Muscle layer of duodenum (tissue), 2 donors: ENCODE measurements around the gene CRTAP.
"Not testable (repeated sequence)": the region's sequence is repeated elsewhere in the genome, so short reads cannot be mapped to it uniquely, and the experiment has no call there.

Experiments
- H3K27ac ChIP-seq: one replicate; pipeline ENCODE4 v1.7.0; 2013; ENCODE audit warnings: mild to moderate bottlenecking, low read length
- H3K27me3 ChIP-seq: one replicate; pipeline ENCODE4 v1.7.0; 2013; ENCODE audit warnings: low read depth, mild to moderate bottlenecking, control low read depth, low read length
- H3K36me3 ChIP-seq, 2 donors: one replicate each; pipeline ENCODE4 v1.7.0; 2013; ENCODE audit warnings: low read length in 2 of 2, control low read depth in 1 of 2, mild to moderate bottlenecking in 1 of 2; ENCODE audit not compliant: insufficient read depth in 2 of 2, control insufficient read depth in 1 of 2
- H3K4me1 ChIP-seq, 2 donors: one replicate each; pipeline ENCODE4 v1.7.0; 2013; ENCODE audit warnings: low read length in 2 of 2, mild to moderate bottlenecking in 2 of 2, control low read depth in 1 of 2, moderate library complexity in 1 of 2; ENCODE audit not compliant: insufficient read depth in 2 of 2, control insufficient read depth in 1 of 2
- H3K4me3 ChIP-seq, 2 donors: one replicate each; pipeline ENCODE4 v1.7.0; 2013; ENCODE audit warnings: low read length in 2 of 2, low read depth in 1 of 2, mild to moderate bottlenecking in 1 of 2
- H3K9me3 ChIP-seq, 2 donors: one replicate each; pipeline ENCODE4 v1.7.0; 2013; ENCODE audit warnings: low read length in 2 of 2, control low read depth in 1 of 2, mild to moderate bottlenecking in 1 of 2; ENCODE audit not compliant: control insufficient read depth in 1 of 2
- donor health status: healthy.

CRTAP gene

DNA sequence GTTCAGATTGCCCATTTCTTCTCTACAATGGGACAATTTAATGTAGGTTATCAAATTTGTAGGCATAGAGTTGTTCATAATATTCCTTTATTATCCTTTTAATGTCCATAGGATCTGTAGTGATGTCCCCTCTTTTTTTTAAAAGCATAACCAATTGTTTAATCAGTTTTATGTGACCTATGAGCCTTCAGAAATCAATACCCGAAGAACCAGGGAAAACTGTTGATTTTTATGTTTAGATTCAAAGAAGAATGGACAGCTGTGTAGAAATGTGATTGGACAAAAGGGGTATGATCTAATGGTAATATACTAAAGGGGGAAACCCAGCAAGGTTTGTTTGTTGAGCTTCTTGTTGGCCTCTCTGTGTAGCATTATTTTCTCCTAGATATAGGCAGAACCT lies 65.3 kb downstream of the CRTAP start:
- Histone ChIP-seq H3K4me1 (no peaks in the 10 kb centered on the region), H3K27ac (no peak overlapping the region), H3K9me3 (peaks cover 2 to 3% of the 10 kb centered on the region in 2 donors), H3K4me3 (no peak overlapping the region), H3K27me3 (no peaks in the 10 kb centered on the region), H3K36me3 (no peaks in the 10 kb centered on the region)

DNA sequence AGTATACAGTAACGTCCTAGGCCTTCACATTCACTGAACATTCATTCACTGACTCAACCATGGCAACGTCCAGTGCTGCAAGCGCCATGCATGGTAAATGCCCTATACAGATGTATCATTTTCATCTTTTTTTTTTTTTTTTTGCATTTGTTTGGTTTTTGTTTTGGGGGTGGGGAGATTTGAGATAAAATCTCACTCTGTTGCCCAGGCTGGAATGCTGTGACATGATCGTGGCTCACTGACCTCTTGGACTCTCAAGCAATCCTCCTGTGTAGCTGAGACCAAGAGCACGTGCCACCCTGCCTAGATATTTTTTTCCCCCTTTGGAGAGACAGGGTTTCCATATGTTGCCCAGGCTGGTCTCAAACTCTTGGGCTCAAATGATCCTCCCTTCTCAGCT lies 67.4 kb downstream of the CRTAP start:
- H3K36me3 ChIP-seq: no peaks in the 10 kb centered on the region
- no peak overlapping the region for H3K4me3 ChIP-seq
- no peaks in the 10 kb centered on the region for H3K4me1 ChIP-seq
- no peak overlapping the region for H3K27ac ChIP-seq
- no peaks in the 10 kb centered on the region for H3K27me3 ChIP-seq
- H3K9me3 ChIP-seq: peaks cover 2 to 3% of the 10 kb centered on the region in 2 donors

DNA sequence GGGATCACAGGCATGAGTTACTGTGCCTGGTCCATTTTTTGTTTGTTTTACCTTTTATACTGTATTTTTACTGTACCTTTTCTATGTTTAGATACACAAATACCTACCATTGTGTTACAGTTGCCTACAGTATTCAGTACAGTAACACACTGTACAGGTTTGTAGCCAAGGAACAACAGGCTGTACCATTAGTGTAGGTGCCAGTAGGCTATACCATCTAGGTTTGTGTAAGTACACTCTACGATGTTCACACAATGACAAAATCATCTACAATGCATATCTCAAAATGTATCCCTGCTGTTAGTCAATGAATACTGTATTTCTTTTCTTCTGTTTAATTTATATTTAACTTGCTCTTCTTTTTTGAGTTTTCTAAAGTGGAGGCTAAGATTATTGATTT lies 67.8 kb downstream of the CRTAP start:
- not testable (repeated sequence) for H3K4me3 ChIP-seq, H3K9me3 ChIP-seq, H3K27me3 ChIP-seq, H3K27ac ChIP-seq, H3K4me1 ChIP-seq, H3K36me3 ChIP-seq

DNA sequence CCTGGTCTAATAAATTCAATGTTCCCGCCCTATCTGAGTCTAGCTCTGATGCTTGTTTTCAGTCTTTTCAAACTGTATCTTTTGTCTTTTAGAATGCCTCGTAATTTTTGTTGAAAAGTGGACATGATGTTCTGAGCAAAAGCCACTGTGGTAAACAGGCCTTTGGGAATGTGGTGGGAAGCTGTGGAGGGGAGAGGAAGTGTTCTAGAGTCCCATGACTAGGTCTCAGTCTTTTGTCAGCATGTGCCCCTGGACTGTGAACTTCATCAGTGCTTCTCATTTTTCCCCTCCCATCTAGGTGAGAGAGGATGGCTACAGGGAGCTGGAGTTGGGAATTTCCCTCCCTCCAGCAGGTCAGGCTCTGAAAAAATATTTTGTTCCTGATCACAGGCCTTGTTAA lies 71.0 kb downstream of the CRTAP start:
- H3K4me3 ChIP-seq: no peak overlapping the region
- peaks cover 0 to 2% of the 10 kb centered on the region in 2 donors for H3K9me3 ChIP-seq
- H3K4me1 ChIP-seq: no peaks in the 10 kb centered on the region
- no peak overlapping the region for H3K27ac ChIP-seq
- H3K36me3 ChIP-seq: no peaks in the 10 kb centered on the region
- no peaks in the 10 kb centered on the region for H3K27me3 ChIP-seq

DNA sequence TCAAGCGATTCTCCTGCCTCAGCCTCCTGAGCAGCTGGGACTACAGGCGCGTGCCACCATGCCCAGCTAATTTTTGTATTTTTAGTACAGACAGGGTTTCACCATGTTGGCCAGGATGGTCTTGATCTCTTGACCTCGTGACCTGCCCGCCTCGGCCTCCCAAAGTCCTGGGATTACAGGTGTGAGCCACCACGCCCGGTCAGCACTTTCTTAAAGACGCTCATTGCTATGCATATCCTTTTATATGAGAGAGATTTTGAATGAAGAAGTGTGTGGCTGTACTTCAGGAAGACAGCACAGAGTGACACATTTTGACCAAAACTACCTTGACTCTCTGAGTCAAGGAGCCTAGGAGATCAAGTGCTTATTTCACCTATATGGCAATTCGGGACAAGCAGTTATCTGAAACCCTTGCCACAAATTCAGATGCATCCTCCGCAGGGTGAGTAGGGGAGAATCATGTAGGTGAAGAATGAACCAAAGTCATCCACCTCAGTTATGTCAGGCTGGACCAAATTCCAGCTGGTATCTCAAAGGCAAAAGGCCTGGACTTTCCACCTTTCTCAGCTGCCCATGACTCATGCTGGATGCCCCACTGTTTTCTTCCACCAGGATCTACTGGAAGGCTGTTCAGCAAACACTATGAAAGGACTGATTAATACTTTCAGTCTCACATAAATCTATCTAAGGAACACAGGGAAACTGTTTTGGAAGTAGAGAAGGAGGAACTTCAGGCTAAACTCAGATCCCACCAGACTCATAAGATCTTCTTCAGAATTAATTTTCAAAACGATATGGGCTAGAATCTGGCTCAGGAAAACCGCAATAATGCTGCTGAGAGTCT lies 72.9 kb downstream of the CRTAP start:
- H3K27ac ChIP-seq: no peak overlapping the region
- H3K4me3 ChIP-seq: no peak overlapping the region
- H3K27me3 ChIP-seq: no peaks in the 10 kb centered on the region
- no peaks in the 10 kb centered on the region for H3K36me3 ChIP-seq
- peaks cover 0 to 2% of the 10 kb centered on the region in 2 donors for H3K9me3 ChIP-seq
- H3K4me1 ChIP-seq: no peaks in the 10 kb centered on the region

DNA sequence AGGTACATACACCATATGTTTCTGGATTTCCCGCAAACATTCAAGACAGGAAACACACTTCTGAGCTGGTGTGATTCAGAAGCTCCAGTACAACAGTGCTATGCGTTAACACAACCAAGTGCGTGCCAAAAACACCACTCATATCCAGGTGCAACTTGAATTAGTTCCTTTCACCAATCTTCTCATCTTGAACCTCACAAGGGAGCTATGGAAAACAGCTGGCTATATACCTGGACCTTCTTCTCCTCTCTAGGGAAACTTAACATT lies 73.5 kb downstream of the CRTAP start:
- Histone ChIP-seq H3K9me3 (peaks cover 0 to 2% of the 10 kb centered on the region in 2 donors), H3K27ac (no peak overlapping the region), H3K36me3 (no peaks in the 10 kb centered on the region), H3K4me1 (no peaks in the 10 kb centered on the region), H3K27me3 (no peaks in the 10 kb centered on the region), H3K4me3 (no peak overlapping the region)

DNA sequence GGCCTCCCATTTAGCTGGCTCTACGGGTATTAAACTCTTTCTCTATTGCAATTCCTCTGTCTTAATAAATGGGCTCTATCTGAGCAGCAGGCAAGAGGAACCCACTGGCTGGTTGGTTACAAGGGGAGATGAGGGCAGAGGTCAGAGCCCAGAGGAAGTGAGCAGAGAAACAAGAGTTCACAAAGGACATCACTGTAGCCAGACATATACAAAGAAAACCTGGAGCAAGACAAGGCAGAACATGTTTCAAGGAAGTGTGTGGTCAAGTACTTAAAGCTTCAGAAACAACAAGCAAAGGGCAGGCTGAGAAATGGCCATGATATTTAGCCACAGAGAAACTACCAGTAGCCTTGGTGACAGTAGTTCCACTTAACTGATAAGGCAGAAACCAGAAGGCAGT lies 80.5 kb downstream of the CRTAP start:
- Histone ChIP-seq H3K36me3 (no peaks in the 10 kb centered on the region), H3K27ac (no peak overlapping the region), H3K4me3 (no peak overlapping the region), H3K4me1 (no peaks in the 10 kb centered on the region), H3K9me3 (peaks cover 0 to 3% of the 10 kb centered on the region in 2 donors), H3K27me3 (no peaks in the 10 kb centered on the region)

DNA sequence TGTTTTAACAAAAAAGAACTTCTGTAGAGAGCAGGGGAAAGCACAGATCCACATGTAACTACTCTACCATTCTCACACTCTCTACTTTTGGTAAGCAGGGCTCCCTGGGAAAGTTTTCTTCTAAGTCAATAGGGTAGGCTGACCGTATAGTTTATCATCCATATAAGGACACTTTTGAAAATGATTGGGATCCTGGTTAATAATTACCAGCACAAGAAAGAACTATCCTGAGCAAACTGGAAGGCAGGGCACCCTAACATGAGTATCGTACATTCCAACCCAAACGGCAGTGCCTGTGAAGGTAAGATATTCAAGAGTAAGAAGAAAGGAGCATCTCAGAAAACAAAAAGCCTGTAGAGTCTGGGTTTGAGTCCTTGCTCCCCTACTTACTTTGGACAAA lies 82.7 kb downstream of the CRTAP start:
- Histone ChIP-seq H3K36me3 (no peaks in the 10 kb centered on the region), H3K27me3 (no peaks in the 10 kb centered on the region), H3K9me3 (peaks cover 0 to 3% of the 10 kb centered on the region in 2 donors), H3K27ac (no peak overlapping the region), H3K4me1 (no peaks in the 10 kb centered on the region), H3K4me3 (no peak overlapping the region)
